ENCODE data around the gene CDH13. TPM values are rescaled to one million over a fixed set of nuclear protein-coding genes. Genes with fewer than 3 reads are reported as not detected.

CDH13 gene
- total and polyA plus RNA-seq, 2 of the 8 experiments (the other 6 are each of a cell fraction or from before 2014, with no cell fraction given): 2.3 to 2.4 TPM

- Histone ChIP-seq H2BK15ac (ENCODE audit: low read length) (no peak overlapping the region), H2BK20ac (ENCODE audit: low read length) (no peak overlapping the region), H3K36me3 (ENCODE audit: control insufficient read depth in 2 of 4, insufficient read depth in 4 of 4, low read length in 3 of 4) (no peaks in the 10 kb centered on the region), H3K9me3 (ENCODE audit: insufficient read depth in 2 of 2, low read depth in 1 of 2, low read length in 1 of 2) (peaks cover 4 to 5% of the 10 kb centered on the region in 2 experiments; a peak in 3 of 4 replicates), H4K5ac (ENCODE audit: insufficient read length, low read depth, low read length) (no peak overlapping the region), H3K23me2 (ENCODE audit: low read depth, low read length) (no peaks in the 10 kb centered on the region), H2BK5ac (ENCODE audit: low read depth, low read length) (no peak overlapping the region), H4K8ac (ENCODE audit: extremely low read depth, insufficient read depth, low read length) (no peak overlapping the region), H3K79me1 (ENCODE audit: low read depth, low read length) (no peaks in the 10 kb centered on the region), H3K9ac (replicated peaks in 1 of 4; ENCODE audit: extremely low read depth in 1 of 4, low read depth in 3 of 4, low read length in 3 of 4) (no peak overlapping the region), H3K4me3 (ENCODE audit: extremely low read depth in 1 of 4, insufficient read depth in 2 of 4, low read depth in 3 of 4, low read length in 4 of 4) (no peak overlapping the region), H2AFZ (ENCODE audit: low read length) (no peak overlapping the region), H3K23ac (ENCODE audit: insufficient read length) (no peak overlapping the region), H2BK12ac (ENCODE audit: low read depth, low read length) (no peak overlapping the region), H3K79me2 (ENCODE audit: control insufficient read depth in 1 of 2, insufficient read depth in 2 of 2, low read length in 2 of 2) (no peaks in the 10 kb centered on the region), H3K4ac (replicated peaks; ENCODE audit: insufficient read length, low read depth, low read length) (no peak overlapping the region), H3K27ac (ENCODE audit: low read depth, low read length) (no peak overlapping the region), H3K14ac (ENCODE audit: insufficient read length) (no peak overlapping the region), H4K91ac (replicated peaks; ENCODE audit: insufficient read length, low read length) (no peak overlapping the region), H3K4me2 (ENCODE audit: insufficient read depth in 1 of 2, low read depth in 2 of 2, low read length in 2 of 2) (no peak overlapping the region), H3K4me1 (replicated peaks in 1 of 4; ENCODE audit: control insufficient read depth in 3 of 4, insufficient read depth in 4 of 4, low read length in 3 of 4) (no peaks in the 10 kb centered on the region), H3K18ac (ENCODE audit: extremely low read depth, low read length) (no peak overlapping the region), H3K27me3 (replicated peaks in 1 of 4; ENCODE audit: control insufficient read depth in 3 of 4, extremely low read depth in 1 of 4, insufficient read depth in 3 of 4, low read length in 3 of 4) (no peaks in the 10 kb centered on the region), H2BK120ac (replicated peaks; ENCODE audit: low read depth, low read length) (no peak overlapping the region), H4K20me1 (replicated peaks in 1 of 2; ENCODE audit: control insufficient read depth in 1 of 2, insufficient read depth in 2 of 2, low read length in 2 of 2) (no peaks in the 10 kb centered on the region), H3K56ac (replicated peaks; ENCODE audit: insufficient read length, low read depth, low read length) (no peak overlapping the region), H2AK5ac (ENCODE audit: low read depth, low read length) (no peak overlapping the region)
- CTCF ChIA-PET (ENCODE audit: partially characterized antibody): interaction anchor here (0.9 kb wide), 1 partner anchor 9 kb away, joined by 3 read pairs; no protein-coding TSS in a partner anchor
- POLR2A ChIA-PET (ENCODE audit: partially characterized antibody): no interaction called here
- DNase-seq (ENCODE audit: low read depth in 1 of 2, low spot score in 2 of 2) (no peak), FAIRE-seq (no peak)
- WGBS, 2 experiments (ENCODE audit: extremely low coverage in 1 of 2, insufficient coverage in 1 of 2, insufficient read length in 1 of 2, insufficient replicate concordance in 2 of 2, low coverage in 1 of 2, low lambda C conversion rate in 2 of 2, missing lambda C conversion rate in 1 of 2): 93% methylated on average over 3 of the region's 3 CpGs; no CpG with 5 or more reads in 1 of the 2 experiments
- no peak for TF ChIP-seq TAF7 (optimal IDR thresholded peaks at IDR 0.05; ENCODE audit: borderline replicate concordance, low read depth, low read length)
- no peak for TF ChIP-seq NANOG (IDR thresholded peaks at IDR 0.05; ENCODE audit: insufficient read depth, low read depth, low read length, poor library complexity, severe bottlenecking)
- TF ChIP-seq SIRT6 (IDR thresholded peaks at IDR 0.05; ENCODE audit: low read length): no peak
- no peak for TF ChIP-seq NRF1 (IDR thresholded peaks at IDR 0.05; ENCODE audit: low read depth, low read length)
- no peak for TF ChIP-seq EZH2 (IDR thresholded peaks at IDR 0.05; ENCODE audit: low read depth, low read length, severe bottlenecking)
- TF ChIP-seq CREB1 (IDR thresholded peaks at IDR 0.05): no peak
- TF ChIP-seq CTBP2 (IDR thresholded peaks at IDR 0.05; ENCODE audit: borderline replicate concordance, insufficient read depth, insufficient read length, low read length): no peak
- no peak for TF ChIP-seq FOSL1 (IDR thresholded peaks at IDR 0.05; ENCODE audit: insufficient read depth, low read depth, low read length)
- no peak for TF ChIP-seq KDM4A (IDR thresholded peaks at IDR 0.05; ENCODE audit: low read depth, low read length, severe bottlenecking)
- TF ChIP-seq USF2 (IDR thresholded peaks at IDR 0.05; ENCODE audit: low read length): no peak
- TF ChIP-seq CEBPB (IDR thresholded peaks at IDR 0.05; ENCODE audit: low read depth, low read length): no peak
- TF ChIP-seq CBX5 (IDR thresholded peaks at IDR 0.05; ENCODE audit: low read depth, low read length): no peak
- TF ChIP-seq SIN3A (conservative IDR thresholded peaks at IDR 0.05 in 1 of 2, IDR thresholded peaks at IDR 0.05 in 1 of 2; ENCODE audit: low read depth in 1 of 2, low read length in 2 of 2): no peak
Measured at GRCh38 chr16:82980810-82981209, 354.0 kb downstream of the CDH13 start.
